Prostate gland (tissue), 2 donors: ENCODE results near the gene BTG4. TPM values are rescaled to one million over a fixed set of nuclear protein-coding genes. Genes with fewer than 3 reads are reported as not detected.
A peak's percentile ranks its signal among the peaks of the same experiment; 100 is the strongest.

ENCODE experiments used
- DNase-seq: peaks from one replicate; pipeline ENCODE4 v3.0.0-alpha.2; 2019; ENCODE audit warnings: low spot score
- H3K27ac ChIP-seq, 2 donors: fragments of 200-600 bp; sonication (generic); 2 replicates each; pipeline ENCODE4 v1.5.1; 2017 to 2019
- H3K27me3 ChIP-seq: fragments of 200-600 bp; sonication (generic); replicated peaks from 2 replicates; pipeline ENCODE4 v1.5.1; 2019; ENCODE audit not compliant: insufficient read depth
- H3K36me3 ChIP-seq, 2 donors: fragments of 200-600 bp; sonication (generic); 1 replicate in 1 of 2; 2 replicates in 1 of 2; pipeline versions ENCODE4 v1.5.1 to v1.8.1; 2017 to 2019
- H3K4me1 ChIP-seq: fragments of 200-600 bp; sonication (generic); replicated peaks from 2 replicates; pipeline ENCODE4 v1.5.1; 2019
- H3K4me3 ChIP-seq, 2 donors: fragments of 200-600 bp; sonication (generic); 2 replicates each; pipeline ENCODE4 v1.5.1; 2017 to 2019
- H3K9me3 ChIP-seq: fragments of 200-600 bp; sonication (generic); 2 replicates; pipeline ENCODE4 v1.5.1; 2017
- POLR2A ChIP-seq: fragments of 450-650 bp; IDR thresholded peaks from one replicate; pipeline ENCODE4 v1.6.1; 2016; ENCODE audit warnings: antibody characterized with exemption, mild to moderate bottlenecking
- POLR2AphosphoS5 ChIP-seq: sonication (generic); formaldehyde crosslinking; IDR thresholded peaks from one replicate; pipeline ENCODE4 v1.6.1; 2017; ENCODE audit warnings: antibody characterized with exemption
- WGBS: methylation state at CpG from one replicate; pipeline ENCODE4 v1.1.5; 2018; 5-methylcytosine and 5-hydroxymethylcytosine counted together
- intact Hi-C: fragments of 100-400 bp; cut with DNase I; formaldehyde crosslinking; loops from one replicate; pipeline ENCODE4 v1.14.2; 2022
- total RNA-seq, 2 donors: library from RNA; depleted of rRNA; stranded (reverse); fragments of >200 nt; gene quantifications; one replicate each; pipeline ENCODE4 v1.1.0, GENCODE V29; 2016
- TF ChIP-seq, protein P1 (sequence below), 4 experiments: fragments of 200-600 bp in 2 of 4; fragments of 450-650 bp in 2 of 4; sonication (generic) in 2 of 4; IDR thresholded peaks; 1 replicate in 3 of 4; 2 replicates in 1 of 4; pipeline ENCODE4 v1.5.1; 2016 to 2019; ENCODE audit warnings: antibody characterized with exemption in 4 of 4, mild to moderate bottlenecking in 2 of 4, moderate library complexity in 2 of 4

Gene BTG4
- total RNA-seq, 2 donors from 2014 or later: 3.3 TPM; not detected in 1

DNA sequence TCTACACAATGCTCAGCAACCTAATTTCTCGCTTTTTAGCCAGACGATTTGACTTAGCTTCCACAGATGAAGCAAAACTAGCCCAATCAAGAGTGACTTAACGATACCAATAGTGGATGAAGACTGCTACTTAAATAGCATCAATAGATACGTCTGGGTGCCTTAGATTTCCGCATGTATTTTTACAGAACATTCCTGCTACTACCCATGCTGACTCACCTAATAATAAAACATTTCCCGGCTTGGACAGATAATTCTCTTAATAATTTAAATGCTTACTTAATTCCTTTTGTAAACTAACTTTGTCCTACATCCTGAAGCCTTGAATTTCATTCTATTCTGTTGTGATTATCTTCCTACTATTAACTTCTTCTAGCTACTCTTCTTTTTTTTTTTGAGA is 23.1 kb upstream of the BTG4 start:
- Histone ChIP-seq H3K27ac (no peak overlapping the region), H3K9me3 (no peaks in the 10 kb centered on the region), H3K4me3 (no peak overlapping the region), H3K4me1 (no peaks in the 10 kb centered on the region), H3K27me3 (no peaks in the 10 kb centered on the region), H3K36me3 (no peaks in the 10 kb centered on the region)
- 70% methylated on average over 6 of the region's 6 CpGs for WGBS
- no peak for DNase-seq
- intact Hi-C loops: no loop called here
- TF ChIP-seq, protein P1, sequence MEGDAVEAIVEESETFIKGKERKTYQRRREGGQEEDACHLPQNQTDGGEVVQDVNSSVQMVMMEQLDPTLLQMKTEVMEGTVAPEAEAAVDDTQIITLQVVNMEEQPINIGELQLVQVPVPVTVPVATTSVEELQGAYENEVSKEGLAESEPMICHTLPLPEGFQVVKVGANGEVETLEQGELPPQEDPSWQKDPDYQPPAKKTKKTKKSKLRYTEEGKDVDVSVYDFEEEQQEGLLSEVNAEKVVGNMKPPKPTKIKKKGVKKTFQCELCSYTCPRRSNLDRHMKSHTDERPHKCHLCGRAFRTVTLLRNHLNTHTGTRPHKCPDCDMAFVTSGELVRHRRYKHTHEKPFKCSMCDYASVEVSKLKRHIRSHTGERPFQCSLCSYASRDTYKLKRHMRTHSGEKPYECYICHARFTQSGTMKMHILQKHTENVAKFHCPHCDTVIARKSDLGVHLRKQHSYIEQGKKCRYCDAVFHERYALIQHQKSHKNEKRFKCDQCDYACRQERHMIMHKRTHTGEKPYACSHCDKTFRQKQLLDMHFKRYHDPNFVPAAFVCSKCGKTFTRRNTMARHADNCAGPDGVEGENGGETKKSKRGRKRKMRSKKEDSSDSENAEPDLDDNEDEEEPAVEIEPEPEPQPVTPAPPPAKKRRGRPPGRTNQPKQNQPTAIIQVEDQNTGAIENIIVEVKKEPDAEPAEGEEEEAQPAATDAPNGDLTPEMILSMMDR (IDR thresholded peaks at IDR 0.05): no peak
- TF ChIP-seq POLR2A: no peak
- TF ChIP-seq POLR2AphosphoS5: no peak

DNA sequence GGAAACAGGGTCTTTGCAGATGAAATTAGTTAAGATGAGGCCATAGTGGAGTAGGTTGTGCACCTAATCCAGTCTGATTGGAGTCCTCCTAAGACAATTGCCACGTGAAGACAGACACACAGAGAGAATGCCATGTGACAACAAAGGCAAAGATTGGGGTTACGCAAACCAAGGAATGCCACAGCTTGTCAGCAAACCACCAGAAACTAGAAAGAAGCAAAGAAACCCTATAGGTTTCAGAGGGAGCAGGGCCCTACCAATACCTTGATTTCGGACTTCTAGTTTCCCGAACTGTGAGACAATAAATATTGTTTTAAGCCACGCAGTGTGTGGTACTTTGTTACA is 20.2 kb upstream of the BTG4 start:
- Histone ChIP-seq H3K27me3 (no peaks in the 10 kb centered on the region), H3K36me3 (no peaks in the 10 kb centered on the region), H3K27ac (no peak overlapping the region), H3K4me3 (no peak overlapping the region), H3K4me1 (no peaks in the 10 kb centered on the region), H3K9me3 (no peaks in the 10 kb centered on the region)
- DNase-seq: no peak
- WGBS: 88% methylated on average over 5 of the region's 5 CpGs
- intact Hi-C loops: no loop called here
- TF ChIP-seq, protein P1 (IDR thresholded peaks at IDR 0.05): no peak
- TF ChIP-seq POLR2A: no peak
- no peak for TF ChIP-seq POLR2AphosphoS5

DNA sequence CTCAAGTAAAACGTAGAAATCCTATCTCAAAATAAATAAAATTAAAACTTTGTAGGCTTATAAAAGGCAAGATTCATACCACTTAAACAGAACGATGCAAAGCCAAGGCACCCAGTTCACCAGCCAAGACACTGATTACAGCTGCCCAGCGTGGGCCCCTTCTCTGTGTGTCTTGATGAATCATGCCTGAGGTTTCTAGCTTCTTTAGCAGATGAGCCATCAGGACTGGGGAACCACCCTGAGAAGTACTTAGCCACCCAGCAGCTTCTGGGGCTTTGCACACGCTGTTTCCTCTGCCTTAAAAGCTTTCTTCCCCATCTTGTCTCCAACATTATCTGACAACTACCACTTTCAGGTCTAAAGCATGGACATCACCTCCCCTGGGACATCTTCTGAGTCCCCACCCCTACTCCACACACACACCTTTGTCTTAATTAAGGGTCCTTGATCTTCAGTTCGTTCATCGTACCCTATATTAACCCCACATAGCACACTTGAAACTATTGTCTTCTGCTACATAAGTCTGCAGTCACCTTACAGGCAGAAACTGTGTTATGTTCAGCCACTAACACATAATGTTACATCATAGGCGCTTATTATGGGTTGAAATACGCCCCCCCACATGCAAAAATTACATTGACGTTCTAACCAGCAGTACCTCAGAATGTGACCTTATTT is 19.6 kb upstream of the BTG4 start:
- Histone ChIP-seq H3K27ac (no peak overlapping the region), H3K4me1 (no peaks in the 10 kb centered on the region), H3K36me3 (no peaks in the 10 kb centered on the region), H3K4me3 (no peak overlapping the region), H3K9me3 (no peaks in the 10 kb centered on the region), H3K27me3 (no peaks in the 10 kb centered on the region)
- TF ChIP-seq, protein P1 (IDR thresholded peaks at IDR 0.05): no peak
- peak; percentile 14 for TF ChIP-seq POLR2AphosphoS5
- TF ChIP-seq POLR2A: no peak
- intact Hi-C loops: no loop called here
- DNase-seq: peak; percentile 42
- WGBS: 57% methylated on average over 9 of the region's 9 CpGs

DNA sequence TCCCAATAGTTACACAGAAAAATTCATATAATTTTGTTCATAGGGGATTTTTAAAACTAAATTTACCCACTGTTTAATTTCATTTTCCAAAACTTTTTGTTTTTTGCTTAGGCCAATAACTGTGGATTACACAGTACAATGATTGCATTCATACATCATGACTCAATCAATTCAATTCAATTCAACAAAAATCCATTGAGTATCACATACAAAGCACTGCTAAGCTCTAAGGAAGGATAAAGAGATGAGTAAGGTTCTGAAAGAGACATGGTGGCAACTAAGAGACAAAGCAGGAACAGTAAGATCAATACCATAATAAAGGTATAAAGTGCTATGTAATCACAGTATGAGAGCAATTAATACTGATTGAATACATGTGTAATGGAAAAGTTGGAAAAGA is 18.9 kb upstream of the BTG4 start:
- H3K4me1 ChIP-seq: no peaks in the 10 kb centered on the region
- DNase-seq: no peak
- no peaks in the 10 kb centered on the region for H3K27me3 ChIP-seq
- TF ChIP-seq POLR2AphosphoS5 (no peak), POLR2A (no peak)
- TF ChIP-seq, protein P1 (IDR thresholded peaks at IDR 0.05): no peak
- H3K27ac ChIP-seq: no peak overlapping the region
- H3K4me3 ChIP-seq: no peak overlapping the region
- no peaks in the 10 kb centered on the region for H3K9me3 ChIP-seq
- intact Hi-C loops: no loop called here
- no peaks in the 10 kb centered on the region for H3K36me3 ChIP-seq

DNA sequence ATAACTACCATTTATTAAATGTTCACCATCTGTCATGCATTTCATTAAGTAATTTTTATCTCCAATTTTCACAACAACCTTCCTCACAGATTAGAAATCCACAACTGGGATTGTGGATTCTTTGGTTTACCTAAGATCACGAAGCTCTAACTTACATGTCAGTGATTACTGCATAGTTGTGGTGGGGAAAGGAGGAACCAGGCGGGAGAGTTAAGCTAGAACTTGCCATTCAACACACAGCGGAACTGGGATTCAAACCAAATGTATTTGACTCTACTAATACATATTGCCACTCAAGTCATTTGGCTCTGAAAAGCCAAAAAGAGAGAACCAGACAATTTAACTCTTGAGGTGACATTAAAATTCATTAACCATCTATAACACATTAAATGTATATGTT is 17.9 kb upstream of the BTG4 start:
- Histone ChIP-seq H3K4me1 (no peaks in the 10 kb centered on the region), H3K36me3 (no peaks in the 10 kb centered on the region), H3K27me3 (no peaks in the 10 kb centered on the region), H3K9me3 (no peaks in the 10 kb centered on the region), H3K4me3 (no peak overlapping the region), H3K27ac (no peak overlapping the region)
- 67% methylated on average over 3 of the region's 3 CpGs for WGBS
- intact Hi-C loops: no loop called here
- DNase-seq: no peak
- TF ChIP-seq POLR2A (no peak), POLR2AphosphoS5 (no peak)
- TF ChIP-seq, protein P1 (IDR thresholded peaks at IDR 0.05): no peak
